Adipose tissue (tissue), 3 donors: ENCODE results near the gene SLC25A42. TPM values are rescaled to one million over a fixed set of nuclear protein-coding genes. Genes with fewer than 3 reads are reported as not detected.
A peak's percentile ranks its signal among the peaks of the same experiment; 100 is the strongest.
"Not testable (repeated sequence)": the region's sequence is repeated elsewhere in the genome, so short reads cannot be mapped to it uniquely, and the experiment has no call there.

ENCODE experiments used
- H3K27ac ChIP-seq: one replicate; pipeline ENCODE4 v1.5.1; 2013; ENCODE audit warnings: low read depth, low read length
- WGBS, 3 donors: extraction: QIAGEN DNeasy Blood & Tissue Kit; methylation state at CpG; one replicate each; pipeline ENCODE4 v1.1.7; 2013; 5-methylcytosine and 5-hydroxymethylcytosine counted together
- polyA plus RNA-seq, 3 donors: library from polyadenylated mRNA; stranded (reverse); fragments of 200-250 nt; gene quantifications; one replicate each; pipeline ENCODE4 v1.2.3, GENCODE V29; 2013
- donor health status: healthy with polysubstance abuse.
- donor health status: Bipolar disorder and iron deficiency.
- donor health status: healthy.

Gene SLC25A42, protein sequence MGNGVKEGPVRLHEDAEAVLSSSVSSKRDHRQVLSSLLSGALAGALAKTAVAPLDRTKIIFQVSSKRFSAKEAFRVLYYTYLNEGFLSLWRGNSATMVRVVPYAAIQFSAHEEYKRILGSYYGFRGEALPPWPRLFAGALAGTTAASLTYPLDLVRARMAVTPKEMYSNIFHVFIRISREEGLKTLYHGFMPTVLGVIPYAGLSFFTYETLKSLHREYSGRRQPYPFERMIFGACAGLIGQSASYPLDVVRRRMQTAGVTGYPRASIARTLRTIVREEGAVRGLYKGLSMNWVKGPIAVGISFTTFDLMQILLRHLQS
- 10 to 100 TPM; 10.8 to 11.4 (median 11.0) TPM for polyA plus RNA-seq

DNA sequence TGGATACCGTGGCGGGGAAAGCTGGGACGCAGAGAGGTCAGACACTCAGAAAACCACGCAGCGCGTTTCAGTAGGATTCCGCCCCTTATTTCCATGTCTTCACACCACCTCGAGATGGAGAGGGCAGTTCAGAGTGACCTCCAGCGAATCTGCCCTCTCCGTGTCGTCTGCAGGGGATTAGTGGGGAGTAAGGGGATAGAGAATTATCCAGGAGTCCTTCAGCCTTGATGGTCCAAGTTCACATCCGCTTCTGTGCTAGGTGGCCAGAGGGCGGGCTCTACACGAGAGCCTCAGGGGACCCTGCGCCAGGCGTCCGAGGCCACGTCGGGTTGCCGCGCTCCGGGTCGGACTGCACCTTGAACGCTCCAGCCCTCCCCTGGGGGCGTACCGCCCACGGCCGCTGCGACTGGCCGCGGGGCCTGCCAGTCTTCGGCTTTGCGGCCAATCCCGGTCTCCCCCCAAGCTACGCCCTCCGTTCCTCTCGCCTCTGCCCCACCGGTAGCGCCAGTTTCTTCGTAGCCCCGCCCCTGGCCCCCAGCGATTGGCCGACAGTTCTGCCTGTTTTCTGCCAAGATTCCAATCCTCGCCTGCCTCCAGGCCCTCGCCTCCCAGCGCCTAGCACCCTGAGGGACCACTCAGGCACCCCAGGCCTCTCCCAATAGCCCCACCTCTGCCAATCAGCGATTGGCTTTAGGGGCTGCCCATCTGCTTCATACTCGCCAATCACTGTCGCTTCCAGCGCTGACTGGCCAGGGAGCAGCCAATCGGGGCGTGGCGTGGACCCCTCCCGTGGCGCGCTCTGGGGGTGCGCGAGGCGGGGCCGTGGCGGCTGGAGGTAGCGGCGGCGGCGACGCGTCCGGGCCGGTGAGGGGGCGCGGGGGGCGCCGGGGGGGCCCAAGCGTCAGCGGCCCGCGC, at the start of gene SLC25A42:
TSS of gene SLC25A42 (plus strand) at position 812 of the 915 bp plus-strand sequence. CDS start 32,131 bp downstream, outside the sequence.
- no peak within 1 kb of the TSS for H3K27ac ChIP-seq
- 3% methylated on average over 58 to 77 of the region's 77 CpGs for WGBS, 3 donors

DNA sequence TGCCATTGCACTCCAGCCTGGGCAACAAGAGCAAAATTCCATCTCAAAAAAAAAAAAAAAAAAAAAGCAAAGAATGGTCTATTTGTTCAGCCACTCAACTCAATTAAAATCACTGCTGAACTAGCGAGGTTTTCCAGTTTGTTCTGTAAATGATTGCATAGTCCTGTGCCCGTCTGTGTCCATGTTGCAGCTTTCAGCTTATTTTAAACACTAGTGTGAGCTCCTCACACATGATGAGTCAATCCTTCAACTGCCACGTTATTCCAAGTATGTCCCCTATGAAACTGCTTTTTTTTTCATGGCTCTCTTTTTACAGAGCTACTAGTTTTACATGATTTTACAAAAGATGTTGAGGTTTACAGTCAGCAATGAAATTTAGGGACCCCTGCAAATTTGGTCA, 42.7 kb upstream of the SLC25A42 start:
- H3K27ac ChIP-seq = no peak overlapping the region
- WGBS, 3 donors = 49 to 63% (median 55%) methylated on average over 3 of the region's 3 CpGs

- H3K27ac ChIP-seq = no peak overlapping the region
- WGBS, 3 donors = 64 to 83% (median 77%) methylated on average over 4 of the region's 4 CpGs
Measured at GRCh38 chr19:19022380-19022961, 41.3 kb upstream of the SLC25A42 start.

GRCh38 chr19:19023376-19023775, 40.4 kb upstream of the SLC25A42 start:
- H3K27ac ChIP-seq = not testable (repeated sequence)
- WGBS, 3 donors = 95 to 96% (median 95%) methylated on average over 1 of the region's 1 CpG

GRCh38 chr19:19025861-19026260, 37.9 kb upstream of the SLC25A42 start:
- H3K27ac ChIP-seq = no peak overlapping the region
- WGBS, 3 donors = 91 to 94% (median 94%) methylated on average over 11 of the region's 11 CpGs

DNA sequence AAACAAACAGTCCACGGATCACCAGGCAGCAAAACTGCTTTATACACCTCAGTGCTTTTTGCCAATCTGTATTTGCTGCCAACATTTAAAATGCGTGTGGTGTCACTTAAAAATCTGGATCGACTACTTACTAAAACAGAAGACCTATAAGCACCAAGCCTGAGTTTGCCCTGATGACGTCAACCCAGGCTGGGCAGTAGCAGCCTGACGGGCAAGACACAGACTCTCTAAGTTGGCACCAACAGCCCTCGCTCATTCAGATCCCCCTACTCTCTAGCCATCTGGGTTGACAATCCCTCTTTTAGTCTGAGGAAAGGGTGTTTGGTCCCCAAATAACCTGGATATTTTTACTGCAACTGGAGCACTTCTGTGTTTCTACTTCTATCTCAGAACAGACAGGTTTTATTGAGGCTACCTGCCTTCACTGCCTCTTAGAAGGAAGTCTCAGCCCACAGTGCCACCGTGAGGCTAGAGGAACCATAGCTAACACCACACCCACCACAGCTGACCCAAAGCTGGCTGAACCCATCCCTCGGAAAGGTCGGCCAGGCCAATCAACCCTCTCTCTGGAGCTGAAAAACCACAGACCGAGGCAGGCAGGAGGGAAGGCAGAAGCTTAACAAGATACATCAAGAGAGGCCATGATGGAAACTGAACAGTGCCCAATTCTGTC, 37.4 kb upstream of the SLC25A42 start:
- no peak overlapping the region for H3K27ac ChIP-seq
- WGBS, 3 donors = 58 to 72% (median 70%) methylated on average over 10 of the region's 10 CpGs

DNA sequence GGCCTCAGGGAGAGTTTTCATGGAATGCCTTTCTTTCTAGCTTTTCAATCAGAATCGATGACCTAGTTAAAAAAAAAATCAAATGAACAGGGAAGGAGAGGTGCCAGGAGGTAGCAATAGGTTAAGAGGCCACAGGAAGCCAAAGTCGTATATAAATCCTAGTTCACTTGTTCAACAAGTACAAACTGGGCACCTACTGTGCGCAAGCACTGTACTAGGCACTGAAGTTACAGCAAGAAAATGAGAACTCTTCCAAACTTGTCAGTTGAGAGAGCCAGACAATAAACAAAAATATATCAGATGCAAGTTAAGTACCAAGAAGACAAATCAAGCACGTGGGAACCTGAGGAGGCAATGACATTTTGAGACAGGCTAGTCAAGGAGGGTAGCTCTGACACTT, 36.6 kb upstream of the SLC25A42 start:
- WGBS, 3 donors = 88 to 92% (median 88%) methylated on average over 4 of the region's 4 CpGs
- no peak overlapping the region for H3K27ac ChIP-seq

- 93 to 94% (median 94%) methylated on average over 9 of the region's 9 CpGs for WGBS, 3 donors
- no peak overlapping the region for H3K27ac ChIP-seq
Measured at GRCh38 chr19:19028526-19028925, 35.3 kb upstream of the SLC25A42 start.

DNA sequence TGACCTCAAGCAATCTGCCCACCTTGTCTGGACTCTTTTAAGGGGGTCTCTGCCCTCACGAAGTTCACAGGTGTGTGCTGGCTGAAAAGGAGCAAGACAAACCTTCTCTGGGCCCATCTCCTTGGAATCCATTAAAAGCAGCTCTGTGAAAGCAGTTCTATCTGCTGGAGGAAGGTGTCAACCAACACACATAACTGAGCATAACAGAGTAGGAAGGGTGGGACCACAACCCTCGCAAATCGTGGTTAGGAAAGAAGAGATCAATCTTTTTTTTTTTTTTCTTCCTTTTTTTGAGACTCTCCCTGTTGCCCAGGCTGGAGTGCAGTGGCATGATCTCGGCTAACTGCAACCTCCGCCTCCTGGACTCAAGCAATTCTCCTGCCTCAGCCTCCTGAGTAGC, 31.9 kb upstream of the SLC25A42 start:
- WGBS, 3 donors = 50 to 76% (median 57%) methylated on average over 5 of the region's 5 CpGs
- no peak overlapping the region for H3K27ac ChIP-seq

DNA sequence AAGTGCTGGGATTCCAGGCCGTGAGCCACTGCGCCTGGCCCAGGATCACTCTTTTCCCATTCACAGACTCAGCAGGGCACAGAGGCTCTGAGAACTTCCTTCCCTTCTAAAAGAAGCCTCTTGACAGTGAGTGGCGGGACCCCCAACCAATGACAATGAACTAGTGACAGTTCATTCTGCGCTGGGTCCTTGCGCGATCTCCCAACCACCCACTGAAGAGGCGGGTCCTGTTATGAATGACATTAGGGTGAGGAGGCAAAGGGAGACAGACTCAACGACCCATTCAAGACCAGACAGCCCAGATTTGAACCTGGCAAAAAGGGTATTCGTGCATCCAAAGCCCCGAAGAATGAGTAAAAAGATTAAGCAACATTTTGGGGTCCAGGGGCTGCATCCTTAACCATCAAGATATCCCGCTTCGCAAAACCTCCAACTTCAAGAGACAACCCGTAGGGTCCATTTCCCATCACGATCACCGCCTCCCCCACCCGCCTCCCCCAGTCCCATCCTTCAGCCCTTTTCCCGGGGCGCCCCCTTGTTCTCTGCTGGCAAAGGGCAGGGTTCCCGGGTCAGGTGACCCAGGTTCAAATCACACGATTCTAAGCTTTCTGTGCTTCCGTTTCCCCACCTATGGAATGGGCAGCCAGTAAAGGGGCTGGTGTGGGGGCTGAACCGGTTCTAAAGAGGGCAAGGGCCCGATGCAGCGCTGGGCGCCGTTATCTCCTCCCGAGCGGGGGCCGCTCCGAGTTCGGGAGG, 31.2 kb upstream of the SLC25A42 start:
- 1 to 8% (median 3%) methylated on average over 31 of the region's 31 CpGs for WGBS, 3 donors
- no peak overlapping the region for H3K27ac ChIP-seq

- no peak overlapping the region for H3K27ac ChIP-seq
- WGBS, 3 donors = 0 to 1% (median 0%) methylated on average over 22 to 32 of the region's 32 CpGs
Measured at GRCh38 chr19:19033176-19033425, 30.7 kb upstream of the SLC25A42 start.

- peak within 1 kb of the TSS; percentile 52 for H3K27ac ChIP-seq
- WGBS, 3 donors = 0% methylated on average over 86 to 94 of the region's 94 CpGs
Measured at GRCh38 chr19:19033426-19034203, 30.2 kb upstream of the SLC25A42 start, which contains the start of the genes ARMC6 and SUGP2. ARMC6 (plus strand) TSS chr19:19033603; CDS start chr19:19034210, 607 bp downstream. SUGP2 (minus strand) TSS chr19:19033517; CDS start chr19:19031071, 2,446 bp downstream.

DNA sequence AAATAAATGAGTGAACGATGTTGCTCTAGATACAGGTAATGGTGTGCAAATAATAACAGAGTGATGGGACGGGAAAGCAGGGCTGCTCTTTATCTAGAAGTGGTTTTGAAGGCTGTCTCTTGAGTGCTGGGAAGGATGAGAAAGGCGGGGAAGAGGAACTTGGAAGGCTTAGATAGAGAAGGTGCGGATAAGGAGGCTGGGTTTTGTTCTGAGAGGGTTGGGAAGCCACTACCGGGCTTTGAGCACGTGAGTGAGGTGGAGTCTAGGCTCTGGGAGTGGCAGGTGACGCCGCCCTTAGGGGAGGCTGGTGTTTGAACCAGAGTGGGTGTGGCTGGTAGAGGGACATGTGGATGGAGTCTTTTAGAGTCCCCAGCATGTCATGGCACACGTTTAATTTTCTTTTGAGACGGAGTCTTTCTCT, 29.6 kb upstream of the SLC25A42 start:
- WGBS, 3 donors = 6 to 8% (median 7%) methylated on average over 10 of the region's 10 CpGs
- H3K27ac ChIP-seq = peak overlapping the region; percentile 52

DNA sequence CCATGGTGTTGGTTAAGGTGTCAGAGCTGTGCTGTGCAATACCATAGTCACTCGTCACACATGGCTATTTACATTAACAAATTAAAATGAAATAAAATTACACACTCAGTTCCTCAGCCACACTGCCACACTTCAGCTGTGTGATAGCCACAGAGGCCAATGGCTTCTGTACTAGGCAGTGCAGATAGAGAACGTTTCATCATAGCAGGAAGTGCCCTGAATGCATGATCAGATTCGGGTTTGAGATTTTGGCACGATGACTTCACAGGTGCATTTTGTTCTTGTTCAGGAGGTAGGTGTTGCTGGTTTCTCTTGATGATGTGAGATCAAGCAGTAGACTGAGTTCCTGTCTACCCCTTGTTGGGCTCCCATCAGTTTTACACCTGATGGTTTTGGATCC, 23.9 kb upstream of the SLC25A42 start:
- WGBS, 3 donors = 55 to 77% (median 56%) methylated on average over 4 of the region's 4 CpGs
- no peak overlapping the region for H3K27ac ChIP-seq

- 41 to 66% (median 59%) methylated on average over 7 of the region's 7 CpGs for WGBS, 3 donors
- no peak overlapping the region for H3K27ac ChIP-seq
Measured at GRCh38 chr19:19040417-19040816, 23.4 kb upstream of the SLC25A42 start.

DNA sequence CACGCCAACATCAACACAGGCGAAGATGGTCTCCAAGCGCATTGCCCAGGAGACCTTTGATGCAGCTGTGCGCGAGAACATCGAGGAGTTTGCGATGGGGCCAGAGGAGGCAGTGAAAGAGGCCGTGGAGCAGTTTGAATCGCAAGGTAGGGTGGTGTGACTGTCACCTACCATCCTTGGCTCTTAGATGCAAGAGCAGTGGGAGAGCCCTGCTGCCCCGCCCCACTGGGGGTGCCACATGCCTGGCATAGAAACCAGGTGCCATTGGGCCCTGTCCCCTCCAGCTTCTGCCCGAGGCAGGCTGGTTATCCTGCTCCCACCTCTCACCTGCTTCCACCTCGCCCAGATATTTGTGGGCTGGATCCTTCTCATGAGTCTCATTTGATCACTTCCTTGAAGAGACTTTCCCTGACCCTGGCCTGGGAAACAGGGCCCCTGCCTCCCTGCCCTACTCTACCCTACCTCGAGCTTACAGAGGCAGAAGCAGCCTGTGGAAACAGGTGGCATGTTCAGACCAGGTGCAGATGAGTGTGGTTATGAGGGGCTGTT, 21.0 kb upstream of the SLC25A42 start:
- 93 to 96% (median 95%) methylated on average over 13 of the region's 13 CpGs for whole genome bisulfite sequencing, 3 donors

GRCh38 chr19:19043481-19043880, 20.3 kb upstream of the SLC25A42 start:
- H3K27ac ChIP-seq = no peak overlapping the region
- 86 to 94% (median 92%) methylated on average over 6 of the region's 6 CpGs for WGBS, 3 donors

More for the DNA sequence above, 21.0 kb upstream of the SLC25A42 start:
- H3K27ac ChIP-seq = no peak overlapping the region
